Endothelial cell of umbilical vein (primary cell): ENCODE measurements around the gene MORN3. TPM values are rescaled to one million over a fixed set of nuclear protein-coding genes. Genes with fewer than 3 reads are reported as not detected.

Experiments used
- BruUV-seq: library from RNA; stranded (reverse); fragments of 400-500 nt; replicated peaks from 2 replicates; lab custom pipeline; 2021; lab: Mats Ljungman, UMichigan
- CTCF ChIA-PET: fragments of 300-600, 350-600 bp; sonication (Branson Sonifier 250); formaldehyde crosslinking; loops from one replicate; lab custom pipeline; 2021; ENCODE audit warnings: antibody characterized with exemption, inconsistent platforms; lab: Charles Lee
- POLR2A ChIA-PET: fragments of 300-600, 350-600 bp; sonication (Branson Sonifier 250); formaldehyde crosslinking; loops from one replicate; lab custom pipeline; 2021; ENCODE audit warnings: antibody characterized with exemption, inconsistent platforms; lab: Charles Lee
- DNase-seq: peaks from one replicate; pipeline ENCODE4 v3.0.0-alpha.2; 2011; ENCODE audit warnings: low read depth, low spot score
- FAIRE-seq: peaks from 2 replicates; lab custom pipeline; 2011; peaks lifted over from hg19 to GRCh38; lab: Jason Lieb, UNC
- H2AFZ ChIP-seq: 2 replicates; pipeline ENCODE4 v1.6.0; 2012; ENCODE audit warnings: low read depth, low read length, control low read depth, inconsistent platforms
- H3K27ac ChIP-seq: 2 replicates; pipeline ENCODE4 v1.5.1; 2011; ENCODE audit warnings: low read depth, mild to moderate bottlenecking, control low read depth, low read length, moderate library complexity; ENCODE audit not compliant: insufficient read depth
- H3K27me3 ChIP-seq, 2 experiments: 2 replicates each; pipeline versions ENCODE4 v1.6.0 to v1.6.1; 2011; ENCODE audit warnings: low read length in 2 of 2, mixed read lengths in 1 of 2; ENCODE audit not compliant: control insufficient read depth in 2 of 2, insufficient read depth in 2 of 2
- H3K36me3 ChIP-seq, 2 experiments: 2 replicates in 1 of 2; 3 replicates in 1 of 2; pipeline ENCODE4 v1.5.1; 2011; ENCODE audit warnings: low read length in 2 of 2, mild to moderate bottlenecking in 1 of 2, moderate library complexity in 1 of 2; ENCODE audit not compliant: control insufficient read depth in 2 of 2, insufficient read depth in 2 of 2; ENCODE audit errors: extremely low read depth in 1 of 2
- H3K4me1 ChIP-seq: 3 replicates; pipeline ENCODE4 v1.5.1; 2011; ENCODE audit warnings: mild to moderate bottlenecking, low read length; ENCODE audit not compliant: control insufficient read depth, insufficient read depth; ENCODE audit errors: extremely low read depth
- H3K4me2 ChIP-seq: 2 replicates; pipeline ENCODE4 v1.6.1; 2011; ENCODE audit warnings: low read length, control low read depth, mixed read lengths; ENCODE audit not compliant: insufficient read depth
- H3K4me3 ChIP-seq, 3 experiments: fragments of 200-600 bp in 1 of 3; sonication (generic), shearing (Covaris generic) in 1 of 3; replicated peaks in 1 of 3; 2 replicates each; pipeline ENCODE4 v1.5.1; 2011 to 2016; ENCODE audit warnings: control low read depth in 3 of 3, low read length in 3 of 3, mild to moderate bottlenecking in 2 of 3, inconsistent platforms in 1 of 3, low read depth in 1 of 3, moderate library complexity in 1 of 3; ENCODE audit not compliant: insufficient read depth in 1 of 3
- H3K79me2 ChIP-seq: 2 replicates; pipeline ENCODE4 v1.6.0; 2012; ENCODE audit warnings: low read length, inconsistent platforms; ENCODE audit not compliant: control insufficient read depth, insufficient read depth
- H3K9ac ChIP-seq: replicated peaks from 2 replicates; pipeline ENCODE3; 2011; ENCODE audit warnings: low read length, control low read depth; ENCODE audit not compliant: insufficient read depth; ENCODE audit errors: extremely low read depth
- H3K9me1 ChIP-seq: replicated peaks from 3 replicates; pipeline ENCODE4 v1.6.0; 2011; ENCODE audit warnings: mild to moderate bottlenecking, low read length; ENCODE audit not compliant: control insufficient read depth, insufficient read depth; ENCODE audit errors: extremely low read depth
- H3K9me3 ChIP-seq: replicated peaks from 2 replicates; pipeline ENCODE4 v1.5.1; 2012; ENCODE audit warnings: low read length, inconsistent platforms; ENCODE audit not compliant: control insufficient read depth, insufficient read depth
- H4K20me1 ChIP-seq: replicated peaks from 2 replicates; pipeline ENCODE3; 2011; ENCODE audit warnings: mild to moderate bottlenecking, low read length; ENCODE audit not compliant: control insufficient read depth, insufficient read depth; ENCODE audit errors: extremely low read depth
- CTCF ChIP-seq, 2 donors: IDR thresholded peaks; 1 replicate in 1 of 2; 2 replicates in 1 of 2; pipeline ENCODE4 v1.5.1; 2011; ENCODE audit warnings: low read length in 2 of 2, mild to moderate bottlenecking in 2 of 2, moderate library complexity in 2 of 2, control low read depth in 1 of 2, inconsistent platforms in 1 of 2, low read depth in 1 of 2; ENCODE audit not compliant: insufficient read depth in 1 of 2; ENCODE audit errors: extremely low read depth in 1 of 2
- EZH2 ChIP-seq: IDR thresholded peaks from 2 replicates; pipeline ENCODE4 v1.6.1; 2012; ENCODE audit warnings: borderline replicate concordance, low read depth, mild to moderate bottlenecking, moderate library complexity, low read length, inconsistent platforms; ENCODE audit not compliant: severe bottlenecking
- FOS ChIP-seq: IDR thresholded peaks from 2 replicates; pipeline ENCODE4 v1.6.1; 2011; ENCODE audit warnings: mild to moderate bottlenecking, low read length, moderate library complexity, borderline replicate concordance; ENCODE audit not compliant: insufficient read depth
- GATA2 ChIP-seq: IDR thresholded peaks from 2 replicates; pipeline ENCODE4 v1.7.0; 2011; ENCODE audit warnings: low read depth, mild to moderate bottlenecking, moderate library complexity, mixed read lengths, low read length; ENCODE audit not compliant: insufficient read length, insufficient read depth
- JUN ChIP-seq: IDR thresholded peaks from 2 replicates; pipeline ENCODE4 v1.6.1; 2011; ENCODE audit warnings: borderline replicate concordance, low read depth; ENCODE audit not compliant: insufficient read length, insufficient read depth
- MAX ChIP-seq: IDR thresholded peaks from 2 replicates; pipeline ENCODE4 v1.6.1; 2011; ENCODE audit not compliant: insufficient read depth, insufficient read length
- MYC ChIP-seq: IDR thresholded peaks from one replicate; pipeline ENCODE4 v1.6.1; 2011; ENCODE audit warnings: mild to moderate bottlenecking, low read depth, low read length
- POLR2A ChIP-seq: IDR thresholded peaks from 2 replicates; pipeline ENCODE4 v1.6.1; 2012; ENCODE audit warnings: low read depth, mild to moderate bottlenecking, control low read depth, low read length
- POLR2AphosphoS5 ChIP-seq: IDR thresholded peaks from 2 replicates; pipeline ENCODE4 v1.6.1; 2012; ENCODE audit warnings: low read depth, mild to moderate bottlenecking, control low read depth, low read length, moderate library complexity; ENCODE audit not compliant: insufficient read depth
- dilution Hi-C: fragments of 300-500 bp; cut with MboI; formaldehyde crosslinking; loops from one replicate; pipeline ENCODE4 v1.15.0; 2019; ENCODE audit warnings: low sequenced_read_pairs; ENCODE audit not compliant: extremely low pct_ligation_motif_present
- intact Hi-C: fragments of 100-400 bp; cut with micrococcal nuclease; formaldehyde crosslinking; loops from one replicate; pipeline ENCODE4 v1.10.0; 2022
- polyA plus RNA-seq, 4 experiments: library from polyadenylated mRNA; depleted of rRNA in 3 of 4; stranded (reverse) in 3 of 4; unstranded in 1 of 4; fragments of >200 nt; gene quantifications; 2 replicates each; pipeline versions ENCODE4 v1.2.1 to v1.2.3, GENCODE V29; 2011 to 2012; ENCODE audit warnings: missing spikeins in 1 of 4
- total RNA-seq: library from RNA; stranded (reverse); gene quantifications from 2 replicates; pipeline ENCODE4 v1.2.3, GENCODE V29; 2021

MORN3 gene
- total and polyA plus RNA-seq, 2 donors (not counting 3 experiments of a cell fraction or from before 2014, with no cell fraction given): 0.66 to 0.73 TPM

DNA sequence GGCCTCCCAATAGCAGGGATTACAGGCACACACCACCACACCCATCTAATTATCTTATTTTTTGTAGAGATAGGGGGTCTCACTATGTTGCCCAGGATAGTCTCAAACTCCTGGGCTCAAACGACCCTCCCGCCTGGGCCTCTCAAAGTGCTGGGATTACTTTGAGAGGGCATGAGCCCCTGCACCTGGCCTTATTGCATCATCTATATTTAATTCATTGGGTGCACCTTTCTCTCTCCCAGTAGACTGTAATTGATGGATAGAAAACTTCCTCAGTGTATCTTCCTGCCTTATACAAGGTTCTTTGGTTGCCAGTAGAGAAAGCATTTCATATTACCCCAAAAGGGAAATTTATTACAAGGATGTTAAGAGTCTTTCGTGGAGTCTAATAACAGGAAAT, 8.9 kb upstream of the MORN3 start:
- dilution Hi-C loops: no loop called here
- no peaks in the 10 kb centered on the region for H3K4me1 ChIP-seq
- H3K9ac ChIP-seq: no peak overlapping the region
- no peaks in the 10 kb centered on the region for H3K9me3 ChIP-seq
- H3K4me2 ChIP-seq: no peak overlapping the region
- no peaks in the 10 kb centered on the region for H3K9me1 ChIP-seq
- FAIRE-seq: no peak
- H3K36me3 ChIP-seq: no peaks in the 10 kb centered on the region
- ChIA-PET POLR2A (no interaction called here), CTCF (interaction anchor here (9.2 kb wide), 1 partner anchor 126 kb away, joined by 154 read pairs; no protein-coding TSS in a partner anchor)
- no peaks in the 10 kb centered on the region for H4K20me1 ChIP-seq
- H3K79me2 ChIP-seq: no peaks in the 10 kb centered on the region
- H2AFZ ChIP-seq: no peak overlapping the region
- no TSS peak for BruUV-seq
- no peak for TF ChIP-seq EZH2
- no peak for TF ChIP-seq MYC
- TF ChIP-seq FOS: no peak
- no peak for TF ChIP-seq POLR2AphosphoS5
- TF ChIP-seq CTCF (IDR thresholded peaks at IDR 0.05; ENCODE audit: extremely low read depth in 1 of 2, insufficient read depth in 1 of 2, low read depth in 1 of 2, low read length in 2 of 2): no peak
- no peak for TF ChIP-seq GATA2
- no peak for TF ChIP-seq POLR2A
- no peak for TF ChIP-seq MAX
- no peak for TF ChIP-seq JUN
- H3K4me3 ChIP-seq: no peak overlapping the region
- intact Hi-C loops: no loop called here
- no peak for DNase-seq
- no peaks in the 10 kb centered on the region for H3K27me3 ChIP-seq
- no peak overlapping the region for H3K27ac ChIP-seq
